IPS-11a (cell line): ENCODE measurements around the gene ATP9B.
"Not testable (repeated sequence)": the region's sequence is repeated elsewhere in the genome, so short reads cannot be mapped to it uniquely, and the experiment has no call there.

Source experiments
- H3K4me3 ChIP-seq: one replicate; pipeline ENCODE4 v1.5.1; 2013; ENCODE audit warnings: low read depth, low read length, control low read depth

Gene ATP9B

DNA sequence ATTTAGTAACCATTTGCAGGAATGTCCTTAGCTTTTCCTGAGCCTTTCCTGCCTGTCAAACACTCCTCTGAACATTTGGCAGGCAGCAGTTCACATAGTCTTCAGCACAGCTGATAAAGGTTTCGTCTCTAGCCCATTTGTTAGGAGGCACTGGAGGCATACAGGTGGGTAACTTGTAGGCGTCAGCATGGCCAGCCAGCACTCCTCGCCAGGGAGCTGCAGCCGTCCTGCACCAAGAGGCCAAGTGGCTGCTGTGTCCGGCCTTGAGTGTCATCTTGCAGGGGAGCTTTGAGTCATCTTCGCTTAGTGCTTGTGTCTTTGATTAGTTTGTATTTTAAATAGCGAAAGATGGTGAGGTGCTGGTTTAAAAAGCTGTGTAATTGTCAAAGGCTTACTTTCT, 206.3 kb downstream of the ATP9B start:
- H3K4me3 ChIP-seq: no peak overlapping the region

DNA sequence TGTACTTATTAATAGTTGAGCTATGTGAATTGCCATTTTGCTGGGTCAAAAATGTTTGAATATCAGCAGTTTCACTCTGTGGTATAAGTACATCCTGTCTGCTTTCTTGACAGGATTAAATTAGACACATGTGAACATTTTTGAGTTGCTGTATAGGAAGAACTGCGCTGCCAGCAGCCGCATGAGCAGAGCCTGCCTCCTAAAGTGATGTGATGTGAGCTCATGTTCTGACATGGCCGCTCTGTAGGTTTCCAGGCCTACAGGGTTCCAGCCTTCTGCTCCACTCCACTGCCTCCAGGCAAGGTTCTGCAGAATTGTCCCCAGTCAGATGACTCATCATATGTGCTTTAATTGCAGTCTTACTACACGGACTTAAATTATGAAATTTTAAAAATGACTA, 206.8 kb downstream of the ATP9B start:
- no peak overlapping the region for H3K4me3 ChIP-seq

DNA sequence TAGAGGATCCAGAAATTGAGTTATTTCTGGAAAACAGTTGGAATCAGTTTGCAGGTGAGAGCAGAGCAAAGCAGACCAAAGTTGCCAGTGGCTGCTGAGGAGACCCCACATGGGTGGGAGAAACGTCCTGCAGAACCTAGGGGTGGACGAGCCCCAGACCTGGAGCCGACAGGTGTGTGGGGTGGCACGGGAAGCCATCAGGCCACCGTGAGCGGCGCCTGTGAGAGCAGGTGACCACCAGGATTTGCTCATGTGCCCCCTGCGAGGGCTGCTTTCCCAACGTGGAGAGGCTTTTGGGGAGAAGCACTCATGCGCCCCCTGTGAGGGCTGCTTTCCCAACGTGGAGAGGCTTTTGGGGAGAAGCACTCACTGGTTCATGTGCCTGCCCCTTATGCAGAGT, 209.7 kb downstream of the ATP9B start:
- no peak overlapping the region for H3K4me3 ChIP-seq

DNA sequence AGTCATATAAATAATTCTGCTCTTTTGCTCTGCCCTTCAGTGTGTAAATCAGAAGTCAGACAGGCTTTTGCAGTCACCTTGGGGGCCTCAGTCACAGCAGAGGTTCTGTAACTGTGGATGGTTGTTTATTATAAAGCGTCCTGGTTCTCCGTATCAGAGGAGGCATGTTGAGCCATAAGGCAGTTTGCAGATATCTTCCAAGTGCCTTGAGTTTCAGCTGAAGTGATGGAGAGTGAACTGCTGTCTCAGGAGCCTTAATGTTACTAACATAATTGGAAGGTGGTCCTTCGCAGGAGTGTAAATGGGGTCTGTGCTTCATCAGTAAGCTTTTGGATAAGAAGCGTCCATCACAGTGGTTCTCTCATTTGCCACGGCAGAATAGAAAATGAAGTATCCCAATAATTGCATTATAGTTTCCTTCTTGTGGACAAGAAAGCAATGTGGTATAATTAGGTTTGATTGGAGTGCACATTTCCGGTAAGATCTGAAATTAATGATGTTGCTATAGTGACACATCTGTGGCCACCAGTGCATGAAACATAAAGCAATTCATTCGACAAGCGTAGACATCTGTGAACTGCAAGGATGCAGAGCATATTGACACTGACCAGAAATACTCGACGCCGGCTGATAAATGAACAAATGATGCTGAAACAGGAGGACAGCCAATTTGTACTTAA, 214.1 kb downstream of the ATP9B start:
- no peak overlapping the region for H3K4me3 ChIP-seq

DNA sequence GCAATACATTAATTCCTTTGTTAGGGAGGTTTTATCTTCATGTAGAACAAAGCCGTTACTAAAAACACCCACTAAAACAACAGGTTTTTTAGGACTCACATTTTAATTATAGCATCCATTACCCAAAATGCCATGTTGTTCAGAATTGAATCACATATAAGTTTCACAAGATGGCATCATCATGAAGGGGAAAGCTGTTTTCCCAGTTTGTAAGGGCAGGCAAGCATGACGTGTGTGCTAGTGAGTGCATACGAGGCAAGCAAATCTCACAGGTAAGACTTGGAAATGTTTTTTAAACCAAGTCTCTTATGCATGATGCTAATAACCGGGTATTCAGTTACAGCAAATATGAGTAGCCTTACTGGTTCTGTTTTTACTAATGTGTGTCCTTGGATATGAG, 214.7 kb downstream of the ATP9B start:
- H3K4me3 ChIP-seq: no peak overlapping the region

DNA sequence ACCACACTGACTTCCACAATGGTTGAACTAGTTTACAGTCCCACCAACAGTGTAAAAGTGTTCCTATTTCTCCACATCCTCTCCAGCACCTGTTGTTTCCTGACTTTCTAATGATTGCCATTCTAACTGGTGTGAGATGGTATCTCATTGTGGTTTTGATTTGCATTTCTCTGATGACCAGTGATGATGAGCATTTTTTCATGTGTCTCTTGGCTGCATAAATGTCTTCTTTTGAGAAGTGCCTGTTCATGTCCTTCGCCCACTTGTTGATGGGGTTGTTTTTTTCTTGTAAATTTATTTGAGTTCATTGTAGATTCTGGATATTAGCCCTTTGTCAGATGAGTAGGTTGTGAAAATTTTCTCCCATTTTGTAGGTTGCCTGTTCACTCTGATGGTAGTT, 216.0 kb downstream of the ATP9B start:
- not testable (repeated sequence) for H3K4me3 ChIP-seq

DNA sequence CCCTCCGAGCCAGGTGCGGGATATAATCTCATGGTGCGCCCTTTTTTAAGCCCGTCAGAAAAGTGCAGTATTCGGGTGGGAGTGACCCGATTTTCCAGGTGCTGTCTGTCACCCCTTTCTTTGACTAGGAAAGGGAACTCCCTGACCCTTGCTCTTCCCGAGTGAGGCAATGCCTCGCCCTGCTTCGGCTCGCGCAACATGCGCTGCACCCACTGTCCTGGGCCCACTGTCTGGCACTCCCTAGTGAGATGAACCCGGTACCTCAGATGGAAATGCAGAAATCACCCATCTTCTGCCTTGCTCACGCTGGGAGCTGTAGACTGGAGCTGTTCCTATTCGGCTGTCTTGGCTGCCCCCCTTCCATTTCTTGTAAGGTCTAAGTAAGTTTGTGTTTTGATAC, 221.2 kb downstream of the ATP9B start:
- H3K4me3 ChIP-seq: not testable (repeated sequence)

DNA sequence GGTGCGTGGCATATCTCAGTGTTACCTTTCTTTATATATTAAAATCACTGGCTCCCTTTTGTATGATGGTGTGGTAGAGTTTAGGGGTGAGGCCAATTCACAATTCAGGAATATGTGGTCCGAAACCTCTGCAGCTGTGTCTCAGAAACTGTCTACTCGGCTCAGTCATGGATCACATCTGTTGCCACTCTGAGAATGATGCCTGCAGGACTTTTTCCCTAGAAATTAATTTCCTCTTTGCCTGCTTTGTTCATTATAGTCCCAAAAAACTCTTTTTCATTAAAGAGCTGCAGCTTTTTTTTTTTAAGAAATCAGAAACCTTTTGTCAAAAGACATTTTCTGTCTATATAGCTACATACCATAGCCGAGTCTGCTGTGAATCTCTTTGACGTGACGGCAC, 221.7 kb downstream of the ATP9B start:
- no peak overlapping the region for H3K4me3 ChIP-seq

DNA sequence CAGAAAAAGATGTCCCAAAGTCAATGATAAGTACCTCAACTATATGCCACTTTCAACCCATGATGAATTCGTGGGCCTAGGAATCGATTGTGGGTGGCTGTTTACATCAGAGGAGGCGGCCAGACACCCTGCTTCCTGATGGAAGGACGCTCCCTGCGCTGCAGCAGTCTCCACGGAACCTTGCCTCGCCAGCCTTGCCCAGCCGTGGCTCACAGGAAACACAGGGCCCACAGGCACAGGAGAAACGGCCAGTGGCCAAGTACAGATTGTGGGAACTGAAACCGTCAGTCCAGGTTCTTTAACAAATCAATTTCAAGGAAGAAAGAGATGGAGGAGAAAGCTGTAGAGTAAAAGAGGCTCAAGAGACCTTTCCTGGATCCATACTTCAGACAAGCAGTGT, 225.0 kb downstream of the ATP9B start:
- H3K4me3 ChIP-seq: no peak overlapping the region

DNA sequence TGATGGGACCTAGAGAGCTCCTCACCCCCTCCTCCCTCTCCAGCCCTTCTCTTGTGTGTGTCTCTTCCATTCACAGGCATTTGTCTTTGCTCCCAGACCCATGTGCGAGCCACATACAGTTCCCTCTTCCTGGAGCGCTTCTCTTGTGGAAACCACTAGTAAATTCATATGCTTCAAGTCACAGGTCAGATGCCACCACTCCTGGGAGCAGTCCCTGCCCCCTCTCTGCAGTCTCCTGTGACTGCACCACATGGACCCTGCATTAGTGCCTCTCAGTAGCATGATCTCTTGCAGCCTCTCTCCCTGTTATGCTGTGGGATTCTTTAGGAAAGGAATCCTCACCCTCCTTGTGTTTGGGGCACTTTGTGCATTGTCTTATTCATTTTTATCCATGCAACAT, 230.1 kb downstream of the ATP9B start:
- no peak overlapping the region for H3K4me3 ChIP-seq

DNA sequence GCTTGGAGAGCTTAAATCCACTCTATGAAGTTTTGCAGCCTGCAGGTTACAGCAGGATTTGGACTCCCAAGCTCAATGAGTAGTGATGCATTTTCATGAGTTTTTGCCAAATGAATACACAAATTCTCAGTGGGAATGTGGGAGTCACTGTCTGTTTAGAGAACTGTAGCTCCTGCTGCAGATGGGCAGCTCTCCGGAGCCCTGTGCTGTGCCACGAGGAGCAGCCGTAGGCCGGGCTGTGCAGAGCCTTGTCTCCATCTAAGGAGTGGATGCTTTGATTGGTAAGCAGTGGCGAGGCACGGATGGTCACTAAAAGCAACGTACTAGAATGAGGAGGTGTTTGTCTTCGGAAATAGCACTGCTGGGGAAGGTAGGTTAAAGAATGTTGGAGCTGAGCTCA, 230.5 kb downstream of the ATP9B start:
- H3K4me3 ChIP-seq: no peak overlapping the region

DNA sequence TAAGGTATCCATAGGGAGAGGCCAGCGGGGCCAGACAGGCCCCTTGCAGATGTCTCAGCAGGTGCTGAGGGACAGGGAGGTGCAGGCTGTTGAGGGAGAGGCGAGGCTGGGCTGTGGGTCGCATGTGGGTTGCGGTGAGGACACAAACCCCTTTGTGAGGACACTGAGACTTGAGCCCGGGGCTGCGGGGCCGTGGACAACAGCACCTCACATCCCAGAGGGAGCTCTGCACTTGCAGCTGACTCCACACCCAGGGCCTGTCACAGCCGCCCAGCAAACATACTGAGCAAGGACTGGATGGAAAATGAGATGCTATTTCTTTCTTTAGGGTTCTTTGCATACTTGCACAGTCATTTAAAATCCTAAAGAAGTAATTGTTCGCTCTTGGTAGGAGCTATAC, 231.2 kb downstream of the ATP9B start:
- H3K4me3 ChIP-seq: no peak overlapping the region

DNA sequence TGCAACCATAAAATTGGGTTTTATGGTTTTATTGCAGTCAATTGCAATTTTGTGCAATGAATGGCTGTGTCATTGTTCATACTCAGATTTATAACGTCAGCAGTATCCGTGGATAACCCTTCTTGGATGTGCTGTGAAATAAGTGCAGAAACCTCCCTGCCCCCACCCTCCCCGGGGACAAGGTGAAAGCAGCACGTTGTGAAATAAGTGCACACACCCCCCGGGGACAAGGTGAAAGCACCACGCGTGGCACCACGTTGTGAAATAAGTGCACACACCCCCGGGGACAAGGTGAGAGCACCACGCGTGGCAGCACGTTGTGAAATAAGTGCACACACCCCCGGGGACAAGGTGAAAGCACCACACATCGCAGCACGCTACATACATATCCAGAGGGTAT, 232.9 kb downstream of the ATP9B start:
- no peak overlapping the region for H3K4me3 ChIP-seq

DNA sequence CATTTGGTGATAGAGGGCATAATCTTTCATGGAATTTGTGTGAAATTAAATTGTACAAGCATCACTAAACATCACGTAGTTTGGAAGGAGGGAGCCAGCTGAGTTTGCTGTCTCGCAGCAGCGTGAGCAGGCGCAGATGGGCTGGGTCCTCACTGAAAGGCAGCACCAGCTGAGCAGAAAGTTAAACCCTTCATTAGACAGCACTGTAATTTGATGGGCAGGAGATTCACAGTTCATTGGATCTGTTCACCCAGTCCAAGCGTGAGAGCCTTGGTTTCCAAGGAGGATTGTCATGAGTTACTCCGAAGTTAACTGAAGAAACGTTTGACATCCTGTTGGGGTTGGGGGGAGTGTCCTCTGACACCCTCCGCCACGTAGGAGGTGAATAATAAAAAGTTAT, 236.7 kb downstream of the ATP9B start:
- H3K4me3 ChIP-seq: no peak overlapping the region

DNA sequence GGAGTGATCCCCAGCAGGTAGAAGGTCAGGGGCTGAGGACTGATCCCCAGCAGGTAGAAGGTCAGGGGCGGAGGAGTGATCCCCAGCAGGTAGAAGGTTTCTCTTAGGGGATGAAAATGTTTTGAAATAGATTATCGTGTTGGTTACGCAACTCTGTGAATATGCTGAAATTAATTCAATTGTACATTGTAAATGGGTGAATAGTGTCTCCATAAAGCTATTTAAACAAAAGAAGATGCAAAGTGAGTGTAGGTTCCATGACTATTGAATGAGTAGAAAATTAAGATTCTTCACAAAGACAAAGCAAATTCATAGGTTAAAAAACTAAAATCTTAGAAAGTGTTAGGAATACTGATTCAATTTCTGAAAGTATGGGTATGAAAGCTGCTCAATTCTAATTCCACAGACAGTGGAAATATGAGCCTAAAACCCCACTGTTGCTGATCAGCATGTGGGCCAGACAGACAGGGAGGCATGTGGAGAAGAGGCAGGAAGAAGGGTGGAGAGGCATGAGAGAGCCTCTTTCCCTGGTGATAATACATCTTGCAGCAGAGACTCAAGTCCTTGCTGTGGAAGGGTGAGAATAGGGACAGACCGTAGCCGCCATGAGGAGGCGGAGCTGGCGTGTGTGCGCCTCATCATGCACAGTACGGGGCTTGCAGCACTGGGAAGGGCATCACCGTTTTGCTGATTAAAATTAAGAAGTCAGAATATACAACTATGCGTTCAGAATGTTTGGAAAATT, 240.6 kb downstream of the ATP9B start:
- no peak overlapping the region for H3K4me3 ChIP-seq

DNA sequence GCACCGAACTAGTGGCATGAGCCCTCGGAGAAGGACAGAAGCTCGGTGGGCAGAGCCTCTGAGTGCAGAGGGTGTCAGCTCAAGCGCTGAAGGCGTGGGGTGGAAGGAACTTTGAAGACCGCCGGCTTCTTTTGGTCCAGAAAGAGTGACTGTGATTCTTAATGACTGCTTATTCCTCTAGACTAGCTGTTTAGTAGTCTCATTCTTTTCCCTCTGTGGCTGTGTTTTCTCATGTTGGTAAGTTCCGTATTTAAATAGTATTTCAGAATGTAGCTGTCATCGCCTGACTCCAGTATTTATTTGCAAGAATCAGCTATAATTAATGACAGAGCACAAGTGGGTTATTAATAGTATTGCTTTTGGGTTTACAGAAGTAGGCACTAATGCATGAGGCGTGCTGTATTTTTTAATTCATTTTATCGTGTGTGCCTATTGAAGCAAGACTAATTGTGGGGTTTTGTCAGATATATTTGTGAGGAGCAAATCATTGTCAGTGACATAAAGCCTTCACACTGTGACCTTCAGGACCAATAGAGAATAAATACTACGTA, 245.7 kb downstream of the ATP9B start:
- H3K4me3 ChIP-seq: no peak overlapping the region

DNA sequence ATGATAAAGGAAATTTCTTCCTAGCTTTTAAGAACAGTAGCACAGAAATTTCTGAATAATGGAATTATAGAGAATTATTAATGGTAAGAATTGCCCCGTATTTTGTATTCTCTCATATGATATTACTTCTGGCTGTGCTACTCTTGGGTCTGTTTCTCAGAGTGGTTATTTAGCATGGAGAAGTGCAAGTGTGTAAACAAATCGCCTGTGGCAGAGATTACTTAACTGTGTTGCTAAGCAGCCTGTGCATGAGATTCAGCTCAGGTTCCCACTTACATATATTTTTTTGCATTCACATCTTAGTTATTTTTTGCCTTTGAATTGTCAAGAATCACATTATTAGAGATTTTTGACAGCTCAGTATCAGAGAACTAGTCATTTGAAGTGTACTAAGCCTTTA, 246.4 kb downstream of the ATP9B start:
- H3K4me3 ChIP-seq: no peak overlapping the region

DNA sequence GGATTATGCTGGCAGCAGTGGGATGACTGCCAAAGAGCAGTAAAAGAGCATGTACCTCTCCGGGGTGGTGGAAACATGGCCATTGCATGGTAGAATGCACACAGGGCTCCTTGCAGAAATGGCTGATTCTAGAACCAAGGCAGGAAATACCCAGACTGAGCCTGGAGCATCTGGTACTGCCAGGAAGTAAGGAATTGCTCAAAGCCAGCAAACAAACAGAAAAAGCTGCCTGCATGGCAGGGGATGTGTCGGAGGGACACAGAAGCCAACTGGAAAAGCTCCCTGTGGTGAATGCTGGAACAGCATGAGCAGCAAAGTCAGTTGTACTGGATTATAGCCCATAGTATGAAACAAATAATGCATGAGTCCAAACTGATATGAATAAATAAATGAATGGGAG, 248.5 kb downstream of the ATP9B start:
- no peak overlapping the region for H3K4me3 ChIP-seq

DNA sequence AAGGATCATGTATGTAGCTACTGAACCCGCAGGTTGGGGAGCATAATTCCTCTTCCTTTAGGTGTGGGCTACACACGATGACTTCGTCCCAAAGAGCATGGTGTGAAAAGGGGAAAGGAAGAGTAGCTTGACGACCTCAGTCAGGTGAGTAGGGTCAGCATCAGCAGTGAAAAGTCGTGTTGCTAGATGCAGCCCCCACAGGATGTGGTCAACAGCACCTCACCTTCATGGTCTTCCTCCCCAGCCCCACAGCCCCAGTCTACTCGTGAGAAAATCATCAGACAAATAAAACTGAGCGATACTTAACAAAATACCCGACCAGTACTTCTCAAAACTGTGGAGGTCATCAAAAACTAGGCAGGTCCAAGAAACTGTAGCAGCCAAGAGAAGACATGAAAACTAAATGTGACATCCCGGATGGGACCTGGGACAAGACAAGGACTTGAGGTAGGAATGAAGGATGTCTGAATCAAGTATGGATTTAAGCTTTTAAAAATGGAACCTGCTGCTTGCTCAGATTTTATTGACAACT, 249.0 kb downstream of the ATP9B start:
- no peak overlapping the region for H3K4me3 ChIP-seq

DNA sequence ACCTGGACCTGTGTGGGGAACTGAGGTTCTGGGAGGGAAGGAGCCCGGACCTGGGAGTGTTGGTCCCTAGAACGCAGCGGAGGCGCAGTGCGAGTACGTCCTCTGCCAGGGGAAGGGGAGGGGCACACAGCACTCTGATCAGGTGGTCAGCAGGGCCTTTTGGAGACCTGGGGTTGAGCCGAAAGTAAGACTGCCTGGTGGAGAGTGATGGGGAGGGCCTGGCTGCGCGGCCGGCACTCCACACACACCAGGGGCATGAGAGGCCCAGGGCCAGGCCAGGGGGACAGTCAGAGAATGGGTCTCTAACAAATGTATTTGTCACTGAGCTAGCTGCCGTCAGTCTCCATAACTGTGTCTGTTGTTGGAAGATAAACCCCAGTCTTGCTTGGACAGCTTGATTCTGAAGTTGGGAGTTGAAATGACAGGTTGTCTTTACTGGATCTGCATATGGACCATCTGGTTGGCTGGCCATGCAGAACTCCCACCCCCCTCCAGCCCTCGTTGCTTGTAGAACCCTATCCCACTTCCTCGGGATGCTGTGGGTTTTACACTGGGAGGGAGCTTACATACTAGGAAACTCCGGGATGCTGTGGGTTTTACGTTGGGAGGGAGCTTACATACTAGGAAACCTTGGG, 251.1 kb downstream of the ATP9B start:
- H3K4me3 ChIP-seq: no peak overlapping the region

DNA sequence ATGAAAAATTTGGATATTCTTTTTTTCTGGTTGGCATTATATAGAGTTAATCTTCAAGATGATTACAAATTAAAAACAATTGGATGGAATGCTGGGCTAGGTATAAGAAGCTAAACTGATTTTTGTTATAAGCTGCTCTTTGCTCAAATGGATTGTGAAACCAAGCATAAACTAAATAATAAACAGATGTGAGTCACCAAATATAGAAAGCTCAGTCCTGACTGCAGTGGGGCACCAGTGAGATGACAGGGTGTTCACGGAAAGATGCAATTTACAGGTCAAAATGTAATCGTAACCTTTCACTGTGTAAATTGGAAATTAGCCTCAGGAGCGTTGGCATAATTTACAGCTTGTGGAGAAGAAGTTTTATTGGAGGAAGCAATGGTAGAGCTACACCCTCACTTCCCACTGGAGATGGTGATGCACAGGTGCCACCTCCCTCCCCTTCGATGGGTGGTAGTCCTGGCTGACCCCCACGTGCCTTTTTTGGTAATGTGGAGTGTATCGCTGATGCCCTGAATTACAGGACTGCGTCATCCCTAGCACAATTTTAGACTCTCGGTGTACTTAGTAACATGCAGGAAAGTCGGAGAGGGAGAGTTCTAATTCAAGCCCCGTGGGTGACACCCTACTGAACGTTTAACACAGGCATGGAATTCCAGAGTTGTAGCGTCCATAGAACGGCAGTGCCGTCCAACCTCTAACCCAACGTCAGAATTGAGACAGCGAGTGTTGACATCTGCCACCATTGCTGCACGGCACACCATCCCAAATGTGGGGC, 252.6 kb downstream of the ATP9B start:
- H3K4me3 ChIP-seq: no peak overlapping the region
